Mesothelial cell of epicardium (in vitro differentiated cells): ENCODE measurements around the gene MMP19. TPM values are rescaled to one million over a fixed set of nuclear protein-coding genes. Genes with fewer than 3 reads are reported as not detected.

Experiments used
- DNase-seq, 2 experiments: peaks; one replicate each; pipeline ENCODE4 v3.0.0; 2021; ENCODE audit warnings: low spot score in 2 of 2; ENCODE audit not compliant: unreplicated experiment in 2 of 2
- H3K27ac Mint-ChIP-seq: 2 replicates; pipeline ENCODE4 v1.8.0; 2021; ENCODE audit warnings: mixed read lengths
- H3K27me3 Mint-ChIP-seq: 2 replicates; pipeline ENCODE4 v1.8.0; 2021; ENCODE audit warnings: low read depth, mixed read lengths
- H3K36me3 Mint-ChIP-seq: 2 replicates; pipeline ENCODE4 v1.8.0; 2021; ENCODE audit warnings: mixed read lengths
- H3K4me1 Mint-ChIP-seq: 2 replicates; pipeline ENCODE4 v1.8.0; 2021; ENCODE audit warnings: mixed read lengths
- H3K4me3 Mint-ChIP-seq: 2 replicates; pipeline ENCODE4 v1.8.0; 2021; ENCODE audit warnings: mild to moderate bottlenecking, moderate library complexity, mixed read lengths
- H3K9me3 Mint-ChIP-seq: 2 replicates; pipeline ENCODE4 v1.8.0; 2021; ENCODE audit warnings: mixed read lengths
- CTCF ChIP-seq: fragments of 200-600 bp; sonication (generic); IDR thresholded peaks from one replicate; pipeline ENCODE4 v1.5.0; 2021; ENCODE audit warnings: antibody characterized with exemption; ENCODE audit not compliant: unreplicated experiment
- total RNA-seq: library from RNA; stranded (reverse); gene quantifications from 3 replicates; pipeline ENCODE4 v1.2.1, GENCODE V29; 2021

The MMP19 gene
- total RNA-seq, 1 donor from 2014 or later = 3.1 TPM

GRCh38 chr12:55823419-55823818 lies 19.3 kb downstream of the MMP19 start:
- peaks cover 9% of the 10 kb centered on the region for H3K36me3 Mint-ChIP-seq
- no peaks in the 10 kb centered on the region for H3K27me3 Mint-ChIP-seq
- H3K4me1 Mint-ChIP-seq = peaks cover 30% of the 10 kb centered on the region
- TF ChIP-seq CTCF = no peak
- H3K4me3 Mint-ChIP-seq = no peak overlapping the region
- H3K9me3 Mint-ChIP-seq = no peaks in the 10 kb centered on the region
- no peak overlapping the region for H3K27ac Mint-ChIP-seq
- DNase-seq = no peak

- Mint-ChIP-seq H3K27me3 (no peaks in the 10 kb centered on the region), H3K4me3 (no peak overlapping the region), H3K36me3 (peaks cover 9% of the 10 kb centered on the region), H3K4me1 (peaks cover 19% of the 10 kb centered on the region), H3K9me3 (no peaks in the 10 kb centered on the region), H3K27ac (peak overlapping the region; percentile 13)
- no peak for DNase-seq
- TF ChIP-seq CTCF = no peak
These were observed 20.5 kb downstream of the MMP19 start for GRCh38 chr12:55822228-55822627.

- DNase-seq = no peak
- Mint-ChIP-seq H3K27me3 (no peaks in the 10 kb centered on the region), H3K36me3 (peaks cover 9% of the 10 kb centered on the region), H3K9me3 (no peaks in the 10 kb centered on the region), H3K4me1 (peaks cover 17% of the 10 kb centered on the region), H3K4me3 (no peak overlapping the region), H3K27ac (no peak overlapping the region)
- TF ChIP-seq CTCF = no peak
These were observed 22.1 kb downstream of the MMP19 start for GRCh38 chr12:55820679-55821078.

GRCh38 chr12:55818886-55819285 lies 23.9 kb downstream of the MMP19 start:
- Mint-ChIP-seq H3K27me3 (no peaks in the 10 kb centered on the region), H3K4me1 (peaks cover 24% of the 10 kb centered on the region), H3K4me3 (no peak overlapping the region), H3K36me3 (peaks cover 9% of the 10 kb centered on the region), H3K27ac (peak overlapping the region; percentile 49), H3K9me3 (no peaks in the 10 kb centered on the region)
- no peak for TF ChIP-seq CTCF
- no peak for DNase-seq

GRCh38 chr12:55818140-55818728 lies 24.5 kb downstream of the MMP19 start:
- no peaks in the 10 kb centered on the region for H3K27me3 Mint-ChIP-seq
- peaks cover 9% of the 10 kb centered on the region for H3K36me3 Mint-ChIP-seq
- no peak for DNase-seq
- no peak overlapping the region for H3K27ac Mint-ChIP-seq
- no peak for TF ChIP-seq CTCF
- no peak overlapping the region for H3K4me3 Mint-ChIP-seq
- no peaks in the 10 kb centered on the region for H3K9me3 Mint-ChIP-seq
- H3K4me1 Mint-ChIP-seq = peaks cover 24% of the 10 kb centered on the region
